Smooth muscle cell (in vitro differentiated cells): ENCODE measurements around the gene KIAA1328. TPM values are rescaled to one million over a fixed set of nuclear protein-coding genes. Genes with fewer than 3 reads are reported as not detected.
A peak's percentile ranks its signal among the peaks of the same experiment; 100 is the strongest.

Experiments
- DNase-seq: peaks from one replicate; lab custom pipeline; 2025; ENCODE audit not compliant: unreplicated experiment; lab: John Stamatoyannopoulos, UW
- H2AFZ ChIP-seq: fragments of 200-600 bp; sonication (generic); 2 replicates; pipeline ENCODE4 v1.6.0; 2016; ENCODE audit warnings: antibody characterized with exemption, low read depth, mild to moderate bottlenecking
- H3F3A ChIP-seq: fragments of 200-600 bp; sonication (generic); 2 replicates; pipeline ENCODE4 v1.6.0; 2017; ENCODE audit warnings: antibody characterized with exemption, low read depth
- H3K27ac ChIP-seq: fragments of 200-600 bp; sonication (generic); 2 replicates; pipeline ENCODE4 v1.5.1; 2016; ENCODE audit warnings: low read depth, mild to moderate bottlenecking
- H3K27me3 ChIP-seq: fragments of 200-600 bp; sonication (generic); 2 replicates; pipeline ENCODE4 v1.6.1; 2016; ENCODE audit warnings: low read depth, mild to moderate bottlenecking
- H3K36me3 ChIP-seq: fragments of 200-600 bp; sonication (generic); 2 replicates; pipeline ENCODE4 v1.5.1; 2016; ENCODE audit warnings: low read depth
- H3K4me1 ChIP-seq: fragments of 200-600 bp; sonication (generic); 2 replicates; pipeline ENCODE4 v1.5.1; 2016; ENCODE audit warnings: low read depth
- H3K4me2 ChIP-seq: fragments of 200-600 bp; sonication (generic); 2 replicates; pipeline ENCODE4 v1.6.0; 2016; ENCODE audit warnings: mild to moderate bottlenecking
- H3K4me3 ChIP-seq: fragments of 200-600 bp; sonication (generic); 2 replicates; pipeline ENCODE4 v1.5.1; 2016; ENCODE audit warnings: mild to moderate bottlenecking
- H3K79me2 ChIP-seq: fragments of 200-600 bp; sonication (generic); 2 replicates; pipeline ENCODE4 v1.6.0; 2016; ENCODE audit warnings: low read depth, mild to moderate bottlenecking
- H3K9ac ChIP-seq: fragments of 200-600 bp; sonication (generic); 2 replicates; pipeline ENCODE4 v1.6.0; 2016; ENCODE audit warnings: low read depth
- H3K9me3 ChIP-seq: fragments of 200-600 bp; sonication (generic); replicated peaks from 2 replicates; pipeline ENCODE4 v1.5.1; 2016; ENCODE audit warnings: low read depth
- H4K20me1 ChIP-seq: fragments of 200-600 bp; sonication (generic); 2 replicates; pipeline ENCODE4 v1.6.0; 2016; ENCODE audit warnings: low read depth
- CTCF ChIP-seq: fragments of 200-600 bp; sonication (generic); IDR thresholded peaks from 2 replicates; pipeline ENCODE4 v1.5.1; 2017; ENCODE audit warnings: borderline replicate concordance, mild to moderate bottlenecking, antibody characterized with exemption; ENCODE audit not compliant: insufficient read depth, poor library complexity, severe bottlenecking
- WGBS: methylation state at CpG from one replicate; pipeline ENCODE4 v1.1.7; 2016; ENCODE audit warnings: low lambda C conversion rate; 5-methylcytosine and 5-hydroxymethylcytosine counted together
- polyA plus RNA-seq: library from polyadenylated mRNA; unstranded; fragments of >200 nt; fragmentation: Nextera tagmentation; extraction: Ambion mirVana; gene quantifications from 2 replicates; pipeline ENCODE4 v1.2.1, GENCODE V29; 2016
- total RNA-seq: library from RNA; depleted of rRNA; stranded (reverse); fragments of >200 nt; gene quantifications from 2 replicates; pipeline ENCODE4 v1.2.3, GENCODE V29; 2014

Gene KIAA1328
- total and polyA plus RNA-seq, 2 experiments from 2014 or later = 2.2 to 11.7 TPM

- Histone ChIP-seq H3K4me1 (peaks cover 10% of the 10 kb centered on the region), H3K27ac (no peak overlapping the region), H3K79me2 (no peaks in the 10 kb centered on the region), H3K4me2 (peak overlapping the region; percentile 87), H3K9ac (no peak overlapping the region), H3K9me3 (no peaks in the 10 kb centered on the region), H3K4me3 (no peak overlapping the region), H3K36me3 (no peaks in the 10 kb centered on the region), H3F3A (no peaks in the 10 kb centered on the region), H3K27me3 (peaks cover 45% of the 10 kb centered on the region), H2AFZ (no peak overlapping the region), H4K20me1 (no peaks in the 10 kb centered on the region)
- 90% methylated on average over 4 of the region's 4 CpGs for WGBS
- no peak for TF ChIP-seq CTCF
- DNase-seq = no peak
Measured at GRCh38 chr18:37242826-37243560, 414.1 kb downstream of the KIAA1328 start.

- no peak for DNase-seq
- no peak overlapping the region for H3K9ac ChIP-seq
- H3K4me3 ChIP-seq = peak overlapping the region; percentile 37
- no peaks in the 10 kb centered on the region for H3F3A ChIP-seq
- TF ChIP-seq CTCF = no peak
- no peaks in the 10 kb centered on the region for H3K79me2 ChIP-seq
- peaks cover 45% of the 10 kb centered on the region for H3K27me3 ChIP-seq
- no peaks in the 10 kb centered on the region for H3K9me3 ChIP-seq
- peak overlapping the region; percentile 2 for H2AFZ ChIP-seq
- H3K4me1 ChIP-seq = peaks cover 10% of the 10 kb centered on the region
- H3K36me3 ChIP-seq = no peaks in the 10 kb centered on the region
- H4K20me1 ChIP-seq = no peaks in the 10 kb centered on the region
- no peak overlapping the region for H3K27ac ChIP-seq
- WGBS = 19% methylated on average over 35 of the region's 36 CpGs
- peak overlapping the region; percentile 87 for H3K4me2 ChIP-seq
Measured at GRCh38 chr18:37243741-37244140, 414.8 kb downstream of the KIAA1328 start.

- DNase-seq = no peak
- WGBS = 91% methylated on average over 13 of the region's 13 CpGs
- no peak for TF ChIP-seq CTCF
Measured at GRCh38 chr18:37244618-37245017, 415.7 kb downstream of the KIAA1328 start.

More at GRCh38 chr18:37244618-37245017, 415.7 kb downstream of the KIAA1328 start:
- Histone ChIP-seq H3K79me2 (no peaks in the 10 kb centered on the region), H3K36me3 (no peaks in the 10 kb centered on the region), H2AFZ (no peak overlapping the region), H3K9ac (no peak overlapping the region), H3K4me2 (no peak overlapping the region), H3F3A (no peaks in the 10 kb centered on the region), H3K9me3 (no peaks in the 10 kb centered on the region), H3K27me3 (peaks cover 45% of the 10 kb centered on the region), H3K4me1 (peaks cover 10% of the 10 kb centered on the region), H3K4me3 (no peak overlapping the region), H3K27ac (no peak overlapping the region), H4K20me1 (no peaks in the 10 kb centered on the region)
